ENCODE measurements around the gene FBN1.

FBN1 gene

GRCh38 chr15:48532946-48533345, 112.6 kb downstream of the FBN1 start:
- TF ChIP-seq ZFX (IDR thresholded peaks at IDR 0.05) (no peak), CTCF (conservative IDR thresholded peaks at IDR 0.05) (no peak)
- no peak overlapping the region for H3K27ac ChIP-seq

DNA sequence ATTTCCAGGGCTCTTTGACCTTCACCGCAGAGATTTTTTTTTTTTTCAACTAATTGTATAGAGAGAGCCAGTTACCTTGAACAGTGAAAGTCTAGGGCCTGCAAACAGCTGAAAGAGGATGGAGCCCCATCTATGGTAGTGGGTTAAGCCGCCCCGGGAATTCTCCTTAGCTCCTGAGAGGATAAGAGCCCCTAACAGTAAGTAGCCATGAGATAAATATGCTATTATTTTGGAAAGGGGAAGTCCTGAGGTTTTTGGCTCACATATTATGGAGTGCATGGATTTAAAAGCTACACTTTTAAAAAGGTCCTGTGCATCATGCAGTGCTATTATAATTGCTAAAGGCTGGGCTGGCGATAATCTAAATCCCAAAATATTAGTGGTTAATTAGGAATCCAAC, 115.0 kb downstream of the FBN1 start:
- no peak overlapping the region for H3K27ac ChIP-seq
- TF ChIP-seq ZFX (IDR thresholded peaks at IDR 0.05) (no peak), CTCF (conservative IDR thresholded peaks at IDR 0.05) (no peak)

GRCh38 chr15:48528921-48529320, 116.6 kb downstream of the FBN1 start:
- TF ChIP-seq CTCF (conservative IDR thresholded peaks at IDR 0.05): no peak
- TF ChIP-seq ZFX (IDR thresholded peaks at IDR 0.05): no peak
- H3K27ac ChIP-seq: no peak overlapping the region

DNA sequence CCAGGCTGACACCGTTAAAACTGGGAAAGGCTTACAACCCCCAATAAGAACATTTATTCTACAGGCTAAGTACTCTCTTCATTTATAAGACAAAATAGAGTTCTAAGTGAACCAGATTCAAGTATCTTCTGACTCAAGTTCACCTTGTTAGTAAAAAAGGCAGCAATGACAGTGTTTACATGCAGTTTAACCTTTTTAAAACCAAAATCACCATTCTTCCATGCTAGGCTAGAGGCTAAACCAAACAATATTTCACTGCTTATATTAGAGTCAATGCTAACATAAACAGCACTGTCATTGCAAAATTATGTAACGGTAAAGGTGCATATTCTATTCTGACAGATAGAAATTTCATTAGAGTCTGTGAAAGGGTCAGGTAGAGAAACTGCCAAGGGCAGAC, 118.0 kb downstream of the FBN1 start:
- no peak overlapping the region for H3K27ac ChIP-seq
- no peak for TF ChIP-seq ZFX (IDR thresholded peaks at IDR 0.05)
- no peak for TF ChIP-seq CTCF (conservative IDR thresholded peaks at IDR 0.05)

GRCh38 chr15:48522911-48523310, 122.6 kb downstream of the FBN1 start:
- no peak overlapping the region for H3K27ac ChIP-seq
- TF ChIP-seq ZFX (IDR thresholded peaks at IDR 0.05) (no peak), CTCF (conservative IDR thresholded peaks at IDR 0.05) (no peak)

GRCh38 chr15:48522123-48522522, 123.4 kb downstream of the FBN1 start:
- TF ChIP-seq CTCF (conservative IDR thresholded peaks at IDR 0.05) (no peak), ZFX (IDR thresholded peaks at IDR 0.05) (no peak)
- no peak overlapping the region for H3K27ac ChIP-seq

DNA sequence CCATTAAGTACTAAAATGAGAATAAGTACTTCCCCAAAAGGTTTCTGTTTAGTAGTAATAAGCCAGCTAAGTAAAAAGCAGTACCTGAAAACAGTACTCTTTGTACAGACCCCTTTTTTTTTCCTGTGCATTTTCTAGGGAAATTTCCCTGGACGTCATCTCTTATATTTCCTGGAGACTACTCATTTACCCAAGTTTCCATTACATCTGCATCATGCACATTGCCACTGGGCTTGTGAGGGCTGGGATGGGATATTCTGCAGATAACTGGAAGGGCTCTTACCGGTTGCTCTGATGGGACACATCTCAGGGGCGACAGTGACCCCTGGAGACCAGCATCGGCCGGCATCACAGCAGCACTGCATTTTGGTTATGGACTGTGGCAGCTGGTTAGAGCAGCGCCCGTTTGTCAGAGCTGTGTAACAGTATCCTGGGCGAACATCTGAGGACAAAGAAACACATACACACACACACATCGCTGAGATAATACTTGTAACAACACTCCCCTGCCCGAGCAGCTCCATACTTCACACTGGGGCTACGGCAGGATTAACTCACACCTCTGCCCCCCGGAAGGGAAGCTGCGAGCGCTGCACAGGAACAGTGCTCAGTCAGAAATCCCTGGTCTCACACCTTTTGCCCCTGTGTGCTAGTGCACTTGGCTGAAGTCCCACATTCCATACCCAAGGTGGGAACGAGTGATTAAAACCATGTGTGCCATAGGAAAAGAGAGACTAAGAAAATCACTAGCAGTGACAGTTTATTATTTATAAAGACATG, 124.9 kb downstream of the FBN1 start:
- TF ChIP-seq ZFX (IDR thresholded peaks at IDR 0.05) (no peak), CTCF (conservative IDR thresholded peaks at IDR 0.05) (peak; percentile 38)
- H3K27ac ChIP-seq: no peak overlapping the region

All from C4-2B (cell line).